GM12878 (cell line): Measurements from ENCODE around the gene PHLDA2. TPM values are rescaled to one million over a fixed set of nuclear protein-coding genes. Genes with fewer than 3 reads are reported as not detected.

ENCODE experiments used
- ATAC-seq: fragments of 200-7000 bp; cut with Tn5 transposase; 3 replicates; pipeline ENCODE4 v1.9.1; 2020; ENCODE audit warnings: mild to moderate bottlenecking, moderate library complexity
- BruUV-seq: library from RNA; stranded (reverse); fragments of 400-500 nt; replicated peaks from 2 replicates; lab custom pipeline; 2021; lab: Mats Ljungman, UMichigan
- CTCF ChIA-PET: fragments of 300-600 bp; sonication (Branson Sonifier 250); formaldehyde crosslinking; extraction: SDS; loops from one replicate; lab custom pipeline; 2021; ENCODE audit warnings: inconsistent platforms; lab: Yijun Ruan, JAX
- POLR2A ChIA-PET: fragments of 350-600 bp; formaldehyde crosslinking; extraction: SDS; loops from one replicate; lab custom pipeline; 2021; ENCODE audit warnings: inconsistent platforms; lab: Charles Lee
- RAD21 ChIA-PET: fragments of 300-600 bp; sonication (Branson Sonifier 250); formaldehyde crosslinking; loops from one replicate; lab custom pipeline; 2023; ENCODE audit warnings: antibody characterized with exemption; ENCODE audit not compliant: unreplicated experiment; lab: Charles Lee
- SMC1A ChIA-PET: fragments of 300-600 bp; sonication (Branson Sonifier 250); formaldehyde crosslinking; loops from one replicate; lab custom pipeline; 2023; ENCODE audit not compliant: unreplicated experiment, uncharacterized antibody; lab: Charles Lee
- DNase-seq: peaks from one replicate; pipeline ENCODE4 v3.0.0-alpha.2; 2011; ENCODE audit warnings: low read depth, low spot score
- FAIRE-seq: peaks from 3 replicates; lab custom pipeline; 2011; peaks lifted over from hg19 to GRCh38; lab: Jason Lieb, UNC
- H2AFZ ChIP-seq: 2 replicates; pipeline ENCODE4 v1.6.0; 2011; ENCODE audit warnings: low read depth, low read length, control low read depth; ENCODE audit not compliant: control insufficient read depth
- H3K27ac ChIP-seq: 2 replicates; pipeline ENCODE4 v1.5.1; 2011; ENCODE audit warnings: control low read depth; ENCODE audit not compliant: control insufficient read depth, insufficient read depth
- H3K27me3 ChIP-seq, 2 experiments: replicated peaks in 1 of 2; 2 replicates each; pipeline versions ENCODE4 v1.6.0 to v1.6.1; 2011; ENCODE audit warnings: low read length in 1 of 2; ENCODE audit not compliant: control insufficient read depth in 2 of 2, insufficient read depth in 2 of 2
- H3K36me3 ChIP-seq, 2 experiments: 2 replicates each; pipeline ENCODE4 v1.5.1; 2011; ENCODE audit warnings: low read length in 1 of 2; ENCODE audit not compliant: control insufficient read depth in 2 of 2, insufficient read depth in 2 of 2
- H3K4me1 ChIP-seq: 2 replicates; pipeline ENCODE4 v1.6.1; 2011; ENCODE audit warnings: mild to moderate bottlenecking, low read length, moderate library complexity, mixed read lengths; ENCODE audit not compliant: control insufficient read depth, insufficient read depth
- H3K4me2 ChIP-seq: 2 replicates; pipeline ENCODE4 v1.6.0; 2011; ENCODE audit warnings: control low read depth; ENCODE audit not compliant: control insufficient read depth, insufficient read depth
- H3K4me3 ChIP-seq: fragments of 200-600 bp; sonication (generic); 2 replicates; pipeline ENCODE4 v1.5.1; 2016
- H3K79me2 ChIP-seq: 2 replicates; pipeline ENCODE4 v1.6.0; 2011; ENCODE audit warnings: low read length; ENCODE audit not compliant: control insufficient read depth, insufficient read depth
- H3K9ac ChIP-seq: 2 replicates; pipeline ENCODE4 v1.8.0; 2011; ENCODE audit warnings: low read length, control low read depth, mixed read lengths; ENCODE audit not compliant: control insufficient read depth, insufficient read depth
- H3K9me3 ChIP-seq: replicated peaks from 3 replicates; pipeline ENCODE4 v1.5.1; 2011; ENCODE audit warnings: mild to moderate bottlenecking, low read length; ENCODE audit not compliant: control insufficient read depth, insufficient read depth
- H4K20me1 ChIP-seq: 2 replicates; pipeline ENCODE4 v1.6.0; 2011; ENCODE audit not compliant: control insufficient read depth, insufficient read depth
- BCL11A ChIP-seq: IDR thresholded peaks from 2 replicates; pipeline ENCODE4 v1.6.1; 2011; ENCODE audit warnings: low read depth, low read length
- EGR1 ChIP-seq, 2 experiments: IDR thresholded peaks; 1 replicate in 1 of 2; 2 replicates in 1 of 2; pipeline ENCODE4 v1.6.1; 2011 to 2012; ENCODE audit warnings: low read depth in 2 of 2, low read length in 2 of 2, borderline replicate concordance in 1 of 2, mild to moderate bottlenecking in 1 of 2, moderate library complexity in 1 of 2
- ETV6 ChIP-seq, 2 experiments: fragments of 450-650 bp in 1 of 2; IDR thresholded peaks in 1 of 2; conservative IDR thresholded peaks in 1 of 2; 2 replicates each; pipeline ENCODE4 v1.6.1; 2014; ENCODE audit warnings: antibody characterized with exemption in 1 of 2, borderline replicate concordance in 1 of 2, low read depth in 1 of 2, mild to moderate bottlenecking in 1 of 2, moderate library complexity in 1 of 2
- FOS ChIP-seq: IDR thresholded peaks from 3 replicates; pipeline ENCODE4 v1.6.1; 2011; ENCODE audit warnings: borderline replicate concordance; ENCODE audit not compliant: insufficient read length; ENCODE audit errors: extremely low read depth
- GABPA ChIP-seq: IDR thresholded peaks from 2 replicates; pipeline ENCODE4 v1.6.1; 2014; ENCODE audit warnings: antibody characterized with exemption, low read depth, mild to moderate bottlenecking, inconsistent platforms
- GATAD2B ChIP-seq: fragments of 450-650 bp; conservative IDR thresholded peaks from 2 replicates; pipeline ENCODE4 v1.6.1; 2017; ENCODE audit warnings: low read depth, mild to moderate bottlenecking, moderate library complexity
- KDM1A ChIP-seq: fragments of 200-600 bp; sonication (generic); IDR thresholded peaks from 2 replicates; pipeline ENCODE4 v1.6.1; 2016; ENCODE audit warnings: borderline replicate concordance
- MXI1 ChIP-seq: fragments of 150-350 bp; IDR thresholded peaks from 2 replicates; pipeline ENCODE4 v1.6.1; 2011; ENCODE audit warnings: low read depth, mild to moderate bottlenecking, inconsistent platforms, low read length, improper control_type of control experiment
- NR2C1 ChIP-seq: fragments of 450-650 bp; IDR thresholded peaks from 2 replicates; pipeline ENCODE4 v1.6.1; 2017; ENCODE audit warnings: antibody characterized with exemption, mild to moderate bottlenecking, moderate library complexity
- SIX5 ChIP-seq: IDR thresholded peaks from 2 replicates; pipeline ENCODE4 v1.6.1; 2011; ENCODE audit warnings: mild to moderate bottlenecking, low read depth, low read length, moderate library complexity; ENCODE audit not compliant: severe bottlenecking
- SMAD5 ChIP-seq: IDR thresholded peaks from 2 replicates; pipeline ENCODE4 v1.6.1; 2016; ENCODE audit warnings: antibody characterized with exemption, low read depth
- SRF ChIP-seq, 2 experiments: IDR thresholded peaks; 2 replicates each; pipeline ENCODE4 v1.6.1; 2011; ENCODE audit warnings: low read depth in 2 of 2, low read length in 2 of 2, mild to moderate bottlenecking in 1 of 2, moderate library complexity in 1 of 2
- SUPT20H ChIP-seq: IDR thresholded peaks from 2 replicates; pipeline ENCODE4 v1.6.1; 2011; ENCODE audit warnings: low read depth, mild to moderate bottlenecking, low read length, moderate library complexity, borderline replicate concordance; ENCODE audit not compliant: control insufficient read depth
- WRNIP1 ChIP-seq: IDR thresholded peaks from 2 replicates; pipeline ENCODE4 v1.6.1; 2011; ENCODE audit warnings: low read depth, low read length, improper control_type of control experiment, borderline replicate concordance
- ZNF217 ChIP-seq: fragments of 450-650 bp; IDR thresholded peaks from 2 replicates; pipeline ENCODE4 v1.6.1; 2017; ENCODE audit warnings: antibody characterized with exemption, mild to moderate bottlenecking
- whole genome bisulfite sequencing: methylation state at CpG from one replicate; pipeline ENCODE4 v1.1.6; 2016; ENCODE audit warnings: low lambda C conversion rate; ENCODE audit not compliant: insufficient replicate concordance, insufficient coverage; ENCODE audit errors: missing lambda C conversion rate; 5-methylcytosine and 5-hydroxymethylcytosine counted together
- in situ Hi-C: fragments of 300-500 bp; cut with MboI; formaldehyde crosslinking; loops from 9 replicates; pipeline ENCODE4 v1.14.3; 2018; ENCODE audit warnings: mixed read lengths
- intact Hi-C: fragments of 100-400 bp; cut with micrococcal nuclease; formaldehyde crosslinking; loops from one replicate; pipeline ENCODE4 v1.14.2; 2022; ENCODE audit not compliant: unreplicated experiment
- polyA plus RNA-seq, 11 experiments: library from polyadenylated mRNA; depleted of rRNA in 4 of 11; unstranded in 6 of 11; stranded (reverse) in 5 of 11; fragments of >200 nt; fragmentation: Nextera tagmentation in 4 of 11; fragmentation: Illumina TruSeq in 1 of 11; extraction: Ambion mirVana in 4 of 11; extraction: Trizol in 1 of 11; gene quantifications; 1 replicate in 1 of 11; 2 replicates in 10 of 11; pipeline versions ENCODE4 v1.2.1 to v1.2.3, GENCODE V29; 2011 to 2016; ENCODE audit warnings: inconsistent platforms in 2 of 11, missing spikeins in 2 of 11, low read depth in 1 of 11
- total RNA-seq, 4 experiments: library from RNA; depleted of rRNA in 3 of 4; stranded (reverse); fragments of >200 nt in 3 of 4; fragmentation: Illumina TruSeq in 1 of 4; extraction: Trizol in 1 of 4; gene quantifications; 2 replicates each; pipeline versions ENCODE4 v1.2.1 to v1.2.3, GENCODE V29; 2013 to 2021

The PHLDA2 gene
- total and polyA plus RNA-seq, 10 of the 15 experiments (the other 5 are each of a cell fraction or from before 2014, with no cell fraction given): 0.15 to 0.49 (median 0.16) TPM; not detected in 7

GRCh38 chr11:2919837-2920236 lies 9.4 kb downstream of the PHLDA2 start:
- FAIRE-seq (no peak), ATAC-seq (no peak), DNase-seq (no peak)
- Histone ChIP-seq H3K27ac (no peak overlapping the region), H2AFZ (no peak overlapping the region), H4K20me1 (no peaks in the 10 kb centered on the region), H3K9ac (no peak overlapping the region), H3K4me3 (no peak overlapping the region), H3K4me1 (no peaks in the 10 kb centered on the region), H3K79me2 (no peaks in the 10 kb centered on the region), H3K4me2 (no peak overlapping the region), H3K9me3 (no peaks in the 10 kb centered on the region), H3K36me3 (no peaks in the 10 kb centered on the region), H3K27me3 (no peaks in the 10 kb centered on the region)
- intact Hi-C loops (no loop called here), in situ Hi-C loops (no loop called here)
- CTCF ChIA-PET: no interaction called here
- SMC1A ChIA-PET: no interaction called here
- no peak for TF ChIP-seq ETV6 (conservative IDR thresholded peaks at IDR 0.05 in 1 of 2, IDR thresholded peaks at IDR 0.05 in 1 of 2; ENCODE audit: borderline replicate concordance in 1 of 2, low read depth in 1 of 2)
- no peak for TF ChIP-seq SUPT20H
- no peak for TF ChIP-seq KDM1A
- no peak for TF ChIP-seq SRF (IDR thresholded peaks at IDR 0.05; ENCODE audit: low read depth in 2 of 2, low read length in 2 of 2)
- no peak for TF ChIP-seq GABPA
- TF ChIP-seq FOS: no peak
- TF ChIP-seq EGR1 (IDR thresholded peaks at IDR 0.05; ENCODE audit: borderline replicate concordance in 1 of 2, low read depth in 2 of 2, low read length in 2 of 2): no peak
- no peak for TF ChIP-seq NR2C1
- no peak for TF ChIP-seq SMAD5
- no peak for TF ChIP-seq WRNIP1
- TF ChIP-seq MXI1: no peak
- TF ChIP-seq BCL11A: no peak
- TF ChIP-seq ZNF217: no peak
- no peak for TF ChIP-seq SIX5
- TF ChIP-seq GATAD2B: no peak
- POLR2A ChIA-PET: no interaction called here
- no TSS peak for BruUV-seq
- RAD21 ChIA-PET: no interaction called here
- WGBS: 42% methylated on average over 13 of the region's 13 CpGs
